GM12878 (cell line): ENCODE data around the gene FAM199X. TPM values are rescaled to one million over a fixed set of nuclear protein-coding genes. Genes with fewer than 3 reads are reported as not detected.
A peak's percentile ranks its signal among the peaks of the same experiment; 100 is the strongest.

ENCODE experiments used
- BHLHE40 ChIP-seq, 2 experiments: fragments of 450-650 bp in 1 of 2; IDR thresholded peaks; 2 replicates each; pipeline ENCODE4 v1.6.1; 2011 to 2017; ENCODE audit warnings: low read depth in 2 of 2, borderline replicate concordance in 1 of 2, improper control_type of control experiment in 1 of 2, low read length in 1 of 2, mild to moderate bottlenecking in 1 of 2
- CBFB ChIP-seq: IDR thresholded peaks from 2 replicates; pipeline ENCODE4 v1.6.1; 2016; ENCODE audit warnings: antibody characterized with exemption, low read depth
- EP300 ChIP-seq, 2 experiments: fragments of 150-350 bp in 1 of 2; IDR thresholded peaks; 2 replicates each; pipeline ENCODE4 v1.6.1; 2011 to 2012; ENCODE audit warnings: low read depth in 2 of 2, low read length in 2 of 2, borderline replicate concordance in 1 of 2, improper control_type of control experiment in 1 of 2, inconsistent platforms in 1 of 2; ENCODE audit not compliant: control insufficient read depth in 1 of 2
- ESRRA ChIP-seq: IDR thresholded peaks from 2 replicates; pipeline ENCODE4 v1.6.1; 2012; ENCODE audit warnings: mild to moderate bottlenecking, low read length, improper control_type of control experiment
- HDGF ChIP-seq: fragments of 450-650 bp; IDR thresholded peaks from 2 replicates; pipeline ENCODE4 v1.6.1; 2016; ENCODE audit warnings: antibody characterized with exemption
- JUNB ChIP-seq: IDR thresholded peaks from 2 replicates; pipeline ENCODE4 v1.6.1; 2016; ENCODE audit warnings: antibody characterized with exemption, mild to moderate bottlenecking
- JUND ChIP-seq: IDR thresholded peaks from 2 replicates; pipeline ENCODE4 v1.6.1; 2012; ENCODE audit warnings: low read depth, mild to moderate bottlenecking, low read length, improper control_type of control experiment, moderate library complexity
- NFIC ChIP-seq: IDR thresholded peaks from 2 replicates; pipeline ENCODE4 v1.6.1; 2012; ENCODE audit warnings: low read depth, mild to moderate bottlenecking, inconsistent platforms, low read length, moderate library complexity
- NR2F1 ChIP-seq: fragments of 450-650 bp; conservative IDR thresholded peaks from 2 replicates; pipeline ENCODE4 v1.6.1; 2017; ENCODE audit warnings: mild to moderate bottlenecking
- PML ChIP-seq: IDR thresholded peaks from 2 replicates; pipeline ENCODE4 v1.6.1; 2012; ENCODE audit warnings: low read length, inconsistent platforms
- POLR2AphosphoS2 ChIP-seq: IDR thresholded peaks from 2 replicates; pipeline ENCODE4 v1.6.1; 2011; ENCODE audit warnings: low read depth, mild to moderate bottlenecking, low read length, improper control_type of control experiment, moderate library complexity
- RFX5 ChIP-seq: IDR thresholded peaks from 2 replicates; pipeline ENCODE4 v1.6.1; 2011; ENCODE audit warnings: low read depth, low read length, improper control_type of control experiment
- TARDBP ChIP-seq: IDR thresholded peaks from 2 replicates; pipeline ENCODE4 v1.6.1; 2016; ENCODE audit warnings: borderline replicate concordance
- ZNF207 ChIP-seq: fragments of 450-650 bp; IDR thresholded peaks from 2 replicates; pipeline ENCODE4 v1.6.1; 2014; ENCODE audit warnings: antibody characterized with exemption, mild to moderate bottlenecking, borderline replicate concordance
- polyA plus RNA-seq, 11 experiments: library from polyadenylated mRNA; depleted of rRNA in 4 of 11; unstranded in 6 of 11; stranded (reverse) in 5 of 11; fragments of >200 nt; fragmentation: Nextera tagmentation in 4 of 11; fragmentation: Illumina TruSeq in 1 of 11; extraction: Ambion mirVana in 4 of 11; extraction: Trizol in 1 of 11; gene quantifications; 1 replicate in 1 of 11; 2 replicates in 10 of 11; pipeline versions ENCODE4 v1.2.1 to v1.2.3, GENCODE V29; 2011 to 2016; ENCODE audit warnings: inconsistent platforms in 2 of 11, missing spikeins in 2 of 11, low read depth in 1 of 11
- total RNA-seq, 4 experiments: library from RNA; depleted of rRNA in 3 of 4; stranded (reverse); fragments of >200 nt in 3 of 4; fragmentation: Illumina TruSeq in 1 of 4; extraction: Trizol in 1 of 4; gene quantifications; 2 replicates each; pipeline versions ENCODE4 v1.2.1 to v1.2.3, GENCODE V29; 2013 to 2021
- TF ChIP-seq, protein P1 (sequence below): IDR thresholded peaks from 2 replicates; pipeline ENCODE4 v1.6.1; 2012; ENCODE audit warnings: low read depth, low read length, improper control_type of control experiment
- TF ChIP-seq, protein P2 (sequence below): fragments of 450-650 bp; IDR thresholded peaks from 2 replicates; pipeline ENCODE4 v1.6.1; 2017; ENCODE audit warnings: mild to moderate bottlenecking, moderate library complexity
- TF ChIP-seq, protein P3 (sequence below): fragments of 450-650 bp; IDR thresholded peaks from 2 replicates; pipeline ENCODE4 v1.6.1; 2016; ENCODE audit warnings: mild to moderate bottlenecking, moderate library complexity, borderline replicate concordance

Gene FAM199X
- total and polyA plus RNA-seq, 10 of the 15 experiments (the other 5 are each of a cell fraction or from before 2014, with no cell fraction given), result 2.4 to 10.9 (median 9.1) TPM

DNA sequence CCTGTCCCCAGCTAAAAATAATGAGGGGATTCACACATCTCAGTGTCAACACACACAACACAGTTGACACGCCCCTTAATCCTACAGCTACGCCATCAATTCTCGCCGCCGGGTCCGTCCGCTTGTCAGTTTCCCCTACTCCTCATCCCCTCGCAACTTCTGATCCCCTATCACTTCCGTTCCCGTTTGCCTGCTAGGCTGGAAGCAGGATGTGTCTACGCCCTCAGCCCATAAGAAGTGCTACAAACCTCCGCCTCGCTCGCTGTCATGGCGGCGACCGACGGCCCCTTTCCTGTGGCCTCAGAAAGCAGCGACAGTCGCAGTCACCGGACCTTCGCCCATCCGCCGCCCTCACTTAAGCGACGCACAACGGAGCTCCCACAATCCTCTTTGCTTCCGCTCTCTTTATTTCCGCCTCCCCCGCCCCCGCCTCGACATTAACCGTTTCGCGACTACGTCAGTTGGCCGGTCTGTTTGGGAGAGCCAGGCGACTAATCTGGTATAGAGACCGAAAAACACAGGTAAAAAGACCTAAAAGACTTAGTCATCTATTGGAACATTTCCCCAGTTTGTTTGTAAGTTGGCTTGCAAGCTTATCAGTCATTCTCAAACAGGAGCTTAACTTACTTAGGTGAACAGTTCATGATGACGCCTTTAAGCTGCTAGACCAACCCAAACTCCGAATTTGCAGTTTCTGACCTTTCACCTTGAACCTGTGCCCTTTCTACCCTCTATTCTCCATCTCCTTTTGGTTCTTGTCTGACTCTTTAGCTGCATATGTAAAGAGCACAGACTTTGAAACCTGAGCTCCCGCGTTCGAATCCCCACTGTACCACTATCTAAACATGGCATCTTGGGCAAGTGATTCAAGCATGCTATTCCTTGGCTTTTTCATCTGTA is 9.4 kb upstream of the FAM199X start, which contains the start of gene SLC25A53 (continued):
- TF ChIP-seq, protein P1, sequence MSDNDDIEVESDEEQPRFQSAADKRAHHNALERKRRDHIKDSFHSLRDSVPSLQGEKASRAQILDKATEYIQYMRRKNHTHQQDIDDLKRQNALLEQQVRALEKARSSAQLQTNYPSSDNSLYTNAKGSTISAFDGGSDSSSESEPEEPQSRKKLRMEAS, result peak; percentile 51; the same call in 1 of the 2 replicates
- TF ChIP-seq CBFB (peak; percentile 47; the same call in 1 of the 2 replicates), TARDBP (0 out of 2 replicates have a peak, but pooled peaks have one; percentile 62), NR2F1 (peak; percentile 83), EP300 (IDR thresholded peaks at IDR 0.05; ENCODE audit: borderline replicate concordance in 1 of 2, control insufficient read depth in 1 of 2, low read depth in 2 of 2, low read length in 2 of 2) (no peak), JUNB (no peak), ZNF207 (0 out of 2 replicates have a peak, but pooled peaks have one; percentile 22), BHLHE40 (IDR thresholded peaks at IDR 0.05; ENCODE audit: borderline replicate concordance in 1 of 2, low read depth in 2 of 2, low read length in 1 of 2) (peak; percentile 6 to 45; a peak in 1 of 4 replicates), NFIC (no peak; the same call in 1 of the 2 replicates), HDGF (peak; percentile 50; the same call in 1 of the 2 replicates), JUND (no peak), RFX5 (no peak), POLR2AphosphoS2 (no peak), ESRRA (peak; percentile 91; the same call in 1 of the 2 replicates), PML (peak; percentile 83; the same call in 1 of the 2 replicates)
- TF ChIP-seq, protein P2, sequence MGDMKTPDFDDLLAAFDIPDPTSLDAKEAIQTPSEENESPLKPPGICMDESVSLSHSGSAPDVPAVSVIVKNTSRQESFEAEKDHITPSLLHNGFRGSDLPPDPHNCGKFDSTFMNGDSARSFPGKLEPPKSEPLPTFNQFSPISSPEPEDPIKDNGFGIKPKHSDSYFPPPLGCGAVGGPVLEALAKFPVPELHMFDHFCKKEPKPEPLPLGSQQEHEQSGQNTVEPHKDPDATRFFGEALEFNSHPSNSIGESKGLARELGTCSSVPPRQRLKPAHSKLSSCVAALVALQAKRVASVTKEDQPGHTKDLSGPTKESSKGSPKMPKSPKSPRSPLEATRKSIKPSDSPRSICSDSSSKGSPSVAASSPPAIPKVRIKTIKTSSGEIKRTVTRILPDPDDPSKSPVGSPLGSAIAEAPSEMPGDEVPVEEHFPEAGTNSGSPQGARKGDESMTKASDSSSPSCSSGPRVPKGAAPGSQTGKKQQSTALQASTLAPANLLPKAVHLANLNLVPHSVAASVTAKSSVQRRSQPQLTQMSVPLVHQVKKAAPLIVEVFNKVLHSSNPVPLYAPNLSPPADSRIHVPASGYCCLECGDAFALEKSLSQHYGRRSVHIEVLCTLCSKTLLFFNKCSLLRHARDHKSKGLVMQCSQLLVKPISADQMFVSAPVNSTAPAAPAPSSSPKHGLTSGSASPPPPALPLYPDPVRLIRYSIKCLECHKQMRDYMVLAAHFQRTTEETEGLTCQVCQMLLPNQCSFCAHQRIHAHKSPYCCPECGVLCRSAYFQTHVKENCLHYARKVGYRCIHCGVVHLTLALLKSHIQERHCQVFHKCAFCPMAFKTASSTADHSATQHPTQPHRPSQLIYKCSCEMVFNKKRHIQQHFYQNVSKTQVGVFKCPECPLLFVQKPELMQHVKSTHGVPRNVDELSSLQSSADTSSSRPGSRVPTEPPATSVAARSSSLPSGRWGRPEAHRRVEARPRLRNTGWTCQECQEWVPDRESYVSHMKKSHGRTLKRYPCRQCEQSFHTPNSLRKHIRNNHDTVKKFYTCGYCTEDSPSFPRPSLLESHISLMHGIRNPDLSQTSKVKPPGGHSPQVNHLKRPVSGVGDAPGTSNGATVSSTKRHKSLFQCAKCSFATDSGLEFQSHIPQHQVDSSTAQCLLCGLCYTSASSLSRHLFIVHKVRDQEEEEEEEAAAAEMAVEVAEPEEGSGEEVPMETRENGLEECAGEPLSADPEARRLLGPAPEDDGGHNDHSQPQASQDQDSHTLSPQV, result no peak
- TF ChIP-seq, protein P3, sequence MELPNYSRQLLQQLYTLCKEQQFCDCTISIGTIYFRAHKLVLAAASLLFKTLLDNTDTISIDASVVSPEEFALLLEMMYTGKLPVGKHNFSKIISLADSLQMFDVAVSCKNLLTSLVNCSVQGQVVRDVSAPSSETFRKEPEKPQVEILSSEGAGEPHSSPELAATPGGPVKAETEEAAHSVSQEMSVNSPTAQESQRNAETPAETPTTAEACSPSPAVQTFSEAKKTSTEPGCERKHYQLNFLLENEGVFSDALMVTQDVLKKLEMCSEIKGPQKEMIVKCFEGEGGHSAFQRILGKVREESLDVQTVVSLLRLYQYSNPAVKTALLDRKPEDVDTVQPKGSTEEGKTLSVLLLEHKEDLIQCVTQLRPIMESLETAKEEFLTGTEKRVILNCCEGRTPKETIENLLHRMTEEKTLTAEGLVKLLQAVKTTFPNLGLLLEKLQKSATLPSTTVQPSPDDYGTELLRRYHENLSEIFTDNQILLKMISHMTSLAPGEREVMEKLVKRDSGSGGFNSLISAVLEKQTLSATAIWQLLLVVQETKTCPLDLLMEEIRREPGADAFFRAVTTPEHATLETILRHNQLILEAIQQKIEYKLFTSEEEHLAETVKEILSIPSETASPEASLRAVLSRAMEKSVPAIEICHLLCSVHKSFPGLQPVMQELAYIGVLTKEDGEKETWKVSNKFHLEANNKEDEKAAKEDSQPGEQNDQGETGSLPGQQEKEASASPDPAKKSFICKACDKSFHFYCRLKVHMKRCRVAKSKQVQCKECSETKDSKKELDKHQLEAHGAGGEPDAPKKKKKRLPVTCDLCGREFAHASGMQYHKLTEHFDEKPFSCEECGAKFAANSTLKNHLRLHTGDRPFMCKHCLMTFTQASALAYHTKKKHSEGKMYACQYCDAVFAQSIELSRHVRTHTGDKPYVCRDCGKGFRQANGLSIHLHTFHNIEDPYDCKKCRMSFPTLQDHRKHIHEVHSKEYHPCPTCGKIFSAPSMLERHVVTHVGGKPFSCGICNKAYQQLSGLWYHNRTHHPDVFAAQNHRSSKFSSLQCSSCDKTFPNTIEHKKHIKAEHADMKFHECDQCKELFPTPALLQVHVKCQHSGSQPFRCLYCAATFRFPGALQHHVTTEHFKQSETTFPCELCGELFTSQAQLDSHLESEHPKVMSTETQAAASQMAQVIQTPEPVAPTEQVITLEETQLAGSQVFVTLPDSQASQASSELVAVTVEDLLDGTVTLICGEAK, result peak; percentile 99
